ENCODE data around the gene ACSS3.

ACSS3 gene

DNA sequence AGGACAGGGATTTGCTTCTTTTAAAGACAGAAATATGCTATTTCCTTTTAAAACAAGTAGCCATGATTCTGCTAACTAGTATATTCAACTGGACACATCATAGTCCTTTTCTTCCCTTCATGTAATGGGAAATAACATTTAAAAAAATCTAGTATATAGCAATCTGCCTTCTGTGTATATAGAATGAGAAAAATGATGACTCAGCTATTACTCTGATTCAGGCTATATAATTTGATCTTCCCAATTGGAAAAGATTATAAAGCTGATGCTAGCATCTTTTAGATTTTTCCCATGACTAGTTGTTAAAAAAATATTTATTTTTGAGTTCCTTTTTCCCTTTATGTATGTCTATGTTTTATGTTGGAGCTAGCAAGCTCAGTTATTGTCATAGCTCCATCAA is 86.9 kb downstream of the ACSS3 start:
- H3K4me3 ChIP-seq (replicated peaks; ENCODE audit: low read depth, low read length): no peak overlapping the region
- no peak for DNase-seq (ENCODE audit: low read depth)
- TF ChIP-seq, protein P1, sequence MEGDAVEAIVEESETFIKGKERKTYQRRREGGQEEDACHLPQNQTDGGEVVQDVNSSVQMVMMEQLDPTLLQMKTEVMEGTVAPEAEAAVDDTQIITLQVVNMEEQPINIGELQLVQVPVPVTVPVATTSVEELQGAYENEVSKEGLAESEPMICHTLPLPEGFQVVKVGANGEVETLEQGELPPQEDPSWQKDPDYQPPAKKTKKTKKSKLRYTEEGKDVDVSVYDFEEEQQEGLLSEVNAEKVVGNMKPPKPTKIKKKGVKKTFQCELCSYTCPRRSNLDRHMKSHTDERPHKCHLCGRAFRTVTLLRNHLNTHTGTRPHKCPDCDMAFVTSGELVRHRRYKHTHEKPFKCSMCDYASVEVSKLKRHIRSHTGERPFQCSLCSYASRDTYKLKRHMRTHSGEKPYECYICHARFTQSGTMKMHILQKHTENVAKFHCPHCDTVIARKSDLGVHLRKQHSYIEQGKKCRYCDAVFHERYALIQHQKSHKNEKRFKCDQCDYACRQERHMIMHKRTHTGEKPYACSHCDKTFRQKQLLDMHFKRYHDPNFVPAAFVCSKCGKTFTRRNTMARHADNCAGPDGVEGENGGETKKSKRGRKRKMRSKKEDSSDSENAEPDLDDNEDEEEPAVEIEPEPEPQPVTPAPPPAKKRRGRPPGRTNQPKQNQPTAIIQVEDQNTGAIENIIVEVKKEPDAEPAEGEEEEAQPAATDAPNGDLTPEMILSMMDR (IDR thresholded peaks at IDR 0.05; ENCODE audit: low read length, missing control alignments): no peak

DNA sequence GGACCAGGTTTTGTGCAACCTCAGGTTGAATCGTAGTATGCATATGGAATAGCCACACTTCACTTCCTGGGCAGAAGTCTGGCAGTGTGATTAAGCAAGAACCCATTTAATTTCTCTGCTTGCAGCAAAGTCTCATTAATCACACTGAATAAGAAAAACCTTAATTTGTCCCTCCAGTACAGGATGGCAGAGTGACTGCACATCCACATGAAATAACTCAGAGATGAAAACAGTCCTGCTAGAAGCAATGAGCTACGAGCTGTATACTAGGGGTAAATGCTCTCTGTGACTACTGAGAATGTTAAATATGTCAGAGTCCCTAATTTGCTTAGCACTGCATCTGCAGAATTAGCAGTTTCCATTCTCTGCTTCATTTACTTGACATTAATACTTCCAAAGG is 88.9 kb downstream of the ACSS3 start:
- TF ChIP-seq, protein P1 (IDR thresholded peaks at IDR 0.05; ENCODE audit: low read length, missing control alignments): no peak

DNA sequence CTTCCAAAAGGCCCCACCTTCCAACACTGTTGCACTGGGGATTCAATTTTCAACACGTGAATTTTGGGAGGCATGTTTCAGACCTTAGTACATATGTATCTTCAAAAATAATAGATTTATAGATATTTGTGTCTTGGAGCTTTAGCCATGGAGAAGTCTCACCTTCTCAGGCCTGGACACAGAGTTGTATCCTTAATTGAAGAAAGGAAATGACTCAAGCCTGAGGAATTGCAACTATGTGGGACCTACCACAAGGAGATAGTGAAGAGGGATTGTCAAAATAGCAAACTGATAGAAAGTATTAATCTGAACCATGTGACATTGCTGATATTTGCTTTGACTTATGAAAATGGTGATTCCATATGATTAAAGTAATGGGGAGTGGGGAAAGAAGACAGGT is 89.8 kb downstream of the ACSS3 start:
- no peak overlapping the region for H3K4me3 ChIP-seq (replicated peaks; ENCODE audit: low read depth, low read length)
- DNase-seq (ENCODE audit: low read depth): peak; percentile 36
- TF ChIP-seq, protein P1 (IDR thresholded peaks at IDR 0.05; ENCODE audit: low read length, missing control alignments): no peak

More for the DNA sequence above, 88.9 kb downstream of the ACSS3 start:
- no peak overlapping the region for H3K4me3 ChIP-seq (replicated peaks; ENCODE audit: low read depth, low read length)
- DNase-seq (ENCODE audit: low read depth): no peak

DNA sequence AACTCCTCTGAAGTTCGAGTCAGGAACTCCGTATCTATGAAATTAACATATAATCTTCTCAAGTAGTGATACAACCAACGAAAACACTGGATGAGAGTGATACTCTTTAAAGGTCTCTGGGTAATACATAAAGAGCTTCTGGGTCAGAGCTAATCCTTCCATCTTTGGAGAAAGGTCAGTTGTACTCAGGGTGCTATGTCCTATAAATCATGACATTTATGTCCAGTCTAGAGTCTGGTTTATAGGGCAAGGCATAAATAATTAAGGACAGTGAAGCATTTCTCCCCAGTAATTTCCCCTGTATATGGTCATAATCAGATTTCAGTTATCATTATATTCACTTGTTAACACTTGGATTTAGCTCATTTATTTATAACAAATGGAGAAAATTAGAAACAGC is 90.6 kb downstream of the ACSS3 start:
- H3K4me3 ChIP-seq (replicated peaks; ENCODE audit: low read depth, low read length): no peak overlapping the region
- TF ChIP-seq, protein P1 (IDR thresholded peaks at IDR 0.05; ENCODE audit: low read length, missing control alignments): no peak
- no peak for DNase-seq (ENCODE audit: low read depth)

DNA sequence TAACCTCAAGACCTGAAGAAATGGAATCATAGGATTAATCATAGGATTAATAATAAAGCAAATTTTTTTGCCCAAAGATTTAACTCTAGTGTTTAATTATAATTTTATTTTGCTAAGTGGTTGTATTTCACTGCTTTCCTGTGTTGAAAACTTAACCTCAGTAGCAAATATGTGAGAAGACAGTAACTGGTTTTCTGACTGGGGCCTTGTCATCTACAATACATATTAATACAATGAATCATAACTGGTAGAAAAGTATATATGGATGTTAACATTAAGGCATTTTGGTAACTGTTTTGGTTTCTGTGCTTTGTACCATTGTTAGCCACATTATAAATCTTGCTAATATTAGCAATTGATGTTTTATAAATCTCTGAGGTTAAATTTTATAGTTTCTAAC is 92.2 kb downstream of the ACSS3 start:
- DNase-seq (ENCODE audit: low read depth): peak; percentile 19
- TF ChIP-seq, protein P1 (IDR thresholded peaks at IDR 0.05; ENCODE audit: low read length, missing control alignments): no peak

DNA sequence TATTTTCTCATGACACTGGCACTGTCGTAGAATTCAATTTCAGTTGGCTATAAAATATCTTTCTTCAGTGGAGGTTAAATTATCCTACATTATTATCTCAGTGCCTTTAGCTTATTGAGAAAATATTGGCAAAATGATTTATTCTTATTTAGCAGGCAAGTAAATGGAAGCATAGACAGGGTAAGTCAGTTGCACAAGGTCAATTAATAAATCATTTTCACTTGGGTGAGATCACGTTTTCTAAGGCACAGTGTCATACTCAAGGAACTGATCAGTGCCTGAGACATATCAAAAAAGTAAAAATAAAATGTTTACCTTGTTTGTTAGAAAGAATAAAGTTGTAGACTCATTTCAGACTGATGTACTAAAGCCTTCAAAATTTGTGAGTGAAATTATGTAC is 95.0 kb downstream of the ACSS3 start:
- no peak overlapping the region for H3K4me3 ChIP-seq (replicated peaks; ENCODE audit: low read depth, low read length)
- TF ChIP-seq, protein P1 (IDR thresholded peaks at IDR 0.05; ENCODE audit: low read length, missing control alignments): no peak
- no peak for DNase-seq (ENCODE audit: low read depth)

More for the DNA sequence above, 92.2 kb downstream of the ACSS3 start:
- H3K4me3 ChIP-seq (replicated peaks; ENCODE audit: low read depth, low read length): no peak overlapping the region

DNA sequence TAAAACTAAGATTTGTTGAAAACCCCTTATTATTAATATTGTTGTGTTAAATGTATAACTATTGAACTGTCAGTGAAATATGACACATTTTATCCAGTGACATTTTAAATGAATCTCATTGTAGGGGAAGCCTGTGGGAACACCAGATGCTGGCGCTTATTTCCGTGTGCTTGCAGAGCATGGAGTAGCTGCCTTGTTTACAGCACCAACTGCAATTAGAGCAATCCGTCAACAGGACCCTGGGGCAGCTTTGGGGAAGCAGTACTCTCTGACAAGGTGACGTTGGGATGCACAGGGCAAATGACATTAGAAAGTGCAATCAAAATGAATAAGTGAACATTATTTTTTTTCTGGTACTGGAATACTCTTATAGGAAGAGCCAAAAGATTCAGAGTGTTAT is 96.8 kb downstream of the ACSS3 start:
- DNase-seq (ENCODE audit: low read depth): no peak
- H3K4me3 ChIP-seq (replicated peaks; ENCODE audit: low read depth, low read length): no peak overlapping the region
- TF ChIP-seq, protein P1 (IDR thresholded peaks at IDR 0.05; ENCODE audit: low read length, missing control alignments): no peak
